GM18505 (cell line): ENCODE measurements around the gene GSTO2.

ENCODE experiments used
- ATAC-seq: cut with Tn5 transposase; IDR thresholded peaks from one replicate; pipeline ENCODE4 v1.9.1; 2021; ENCODE audit not compliant: unreplicated experiment
- POLR2A ChIP-seq: IDR thresholded peaks from 4 replicates; pipeline ENCODE4 v1.6.1; 2011; ENCODE audit warnings: borderline replicate concordance; ENCODE audit not compliant: insufficient read depth, insufficient read length; ENCODE audit errors: extremely low read depth

Gene GSTO2

DNA sequence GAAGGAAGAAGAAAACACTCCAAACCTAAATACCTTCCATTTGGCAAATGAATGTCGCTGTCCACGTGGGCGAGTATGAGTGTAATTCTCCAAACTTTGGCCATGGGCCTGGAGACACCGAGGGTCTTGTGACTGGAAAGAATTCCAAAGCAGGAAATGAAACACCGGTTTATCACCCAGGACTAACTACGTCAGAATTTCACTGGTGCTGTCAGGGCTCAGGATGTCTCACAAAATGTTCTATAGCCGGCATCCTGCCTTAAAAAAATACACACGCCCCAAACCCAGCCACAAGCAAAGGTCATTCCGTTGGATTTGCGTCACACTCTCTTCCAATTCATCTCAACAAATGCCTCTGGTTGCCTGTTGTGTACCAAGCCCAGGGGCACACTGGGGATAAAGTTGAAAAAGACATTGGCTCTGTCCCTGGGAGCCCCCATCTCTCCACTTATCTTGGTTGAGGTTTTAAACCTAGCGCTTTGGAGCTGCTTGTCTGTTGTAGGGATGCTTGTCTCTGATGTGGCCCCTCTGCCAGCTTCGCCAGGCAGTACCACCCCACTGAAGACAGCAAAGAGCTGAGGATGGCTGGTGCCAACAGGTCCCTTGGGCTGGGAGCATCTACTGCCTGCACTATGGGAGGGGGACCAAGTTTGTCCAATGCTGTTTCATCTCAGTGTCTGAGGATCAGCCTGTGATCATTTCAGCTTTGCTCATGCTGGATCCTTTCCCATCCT is 31.2 kb downstream of the GSTO2 start:
- no peak for TF ChIP-seq POLR2A

DNA sequence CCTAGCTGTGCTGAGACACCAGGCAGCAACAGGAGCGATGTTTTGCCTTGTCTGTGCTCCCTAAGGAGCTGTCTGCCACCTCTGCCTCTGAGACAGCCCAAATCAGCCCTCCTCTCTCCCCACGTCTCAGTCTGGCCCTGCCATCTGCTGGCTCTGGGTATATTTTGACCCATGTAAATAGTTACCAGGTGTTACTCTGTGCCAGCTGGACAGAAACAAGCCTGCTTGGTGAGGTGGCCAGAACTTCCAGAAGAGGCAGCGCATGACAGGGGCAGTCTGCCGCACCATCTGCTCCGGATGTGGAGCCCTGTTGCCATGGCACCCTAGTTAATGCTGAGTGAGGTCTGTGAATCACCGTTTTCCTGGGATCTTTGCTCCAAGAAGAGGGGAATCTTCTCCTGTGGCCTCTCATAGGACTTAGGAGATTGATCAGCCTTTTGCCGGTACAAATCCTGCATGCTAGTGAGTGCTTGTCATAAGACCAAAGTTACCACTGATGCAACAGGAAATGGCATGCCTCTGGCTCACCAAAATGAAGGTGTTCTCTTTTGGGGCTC is 31.8 kb downstream of the GSTO2 start:
- ATAC-seq, result no peak
- no peak for TF ChIP-seq POLR2A

More for the DNA sequence above, 31.2 kb downstream of the GSTO2 start:
- ATAC-seq, result no peak

DNA sequence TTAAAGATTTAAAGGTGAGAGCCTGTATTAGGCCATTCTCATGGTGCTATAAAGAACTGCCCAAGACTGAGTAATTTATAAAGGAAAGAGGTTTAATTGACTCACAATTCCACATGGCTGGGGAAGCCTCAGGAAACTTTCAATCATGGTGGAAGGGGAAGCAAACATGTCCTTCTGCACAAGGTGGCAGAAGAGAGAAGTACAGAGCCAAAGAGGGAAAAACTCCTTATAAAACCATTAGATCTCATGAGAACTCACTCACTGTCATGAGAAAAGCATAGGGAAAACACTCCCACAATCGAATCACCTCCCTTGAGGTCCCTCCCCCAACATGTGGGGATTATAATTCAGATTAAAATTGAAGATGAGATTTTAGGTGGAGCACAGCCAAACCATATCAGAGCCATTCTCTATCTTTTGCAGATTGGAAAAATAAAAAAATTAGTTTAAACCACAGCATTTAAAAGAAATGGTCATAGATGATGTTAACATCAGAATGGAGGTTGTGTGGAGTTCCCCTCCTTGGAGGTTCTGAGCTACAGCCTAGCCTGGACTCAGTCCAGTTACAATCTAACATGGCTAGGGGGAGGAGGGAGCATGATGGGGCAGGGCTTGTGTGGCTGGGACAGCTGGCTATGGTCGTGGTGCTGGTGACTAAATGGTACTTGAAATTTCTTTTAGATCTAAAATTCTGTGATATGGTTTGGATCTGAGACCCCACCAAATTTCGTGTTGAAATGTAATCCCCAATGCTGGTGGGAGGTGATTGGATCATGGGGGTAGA is 33.1 kb downstream of the GSTO2 start:
- TF ChIP-seq POLR2A, result no peak
- no peak for ATAC-seq

DNA sequence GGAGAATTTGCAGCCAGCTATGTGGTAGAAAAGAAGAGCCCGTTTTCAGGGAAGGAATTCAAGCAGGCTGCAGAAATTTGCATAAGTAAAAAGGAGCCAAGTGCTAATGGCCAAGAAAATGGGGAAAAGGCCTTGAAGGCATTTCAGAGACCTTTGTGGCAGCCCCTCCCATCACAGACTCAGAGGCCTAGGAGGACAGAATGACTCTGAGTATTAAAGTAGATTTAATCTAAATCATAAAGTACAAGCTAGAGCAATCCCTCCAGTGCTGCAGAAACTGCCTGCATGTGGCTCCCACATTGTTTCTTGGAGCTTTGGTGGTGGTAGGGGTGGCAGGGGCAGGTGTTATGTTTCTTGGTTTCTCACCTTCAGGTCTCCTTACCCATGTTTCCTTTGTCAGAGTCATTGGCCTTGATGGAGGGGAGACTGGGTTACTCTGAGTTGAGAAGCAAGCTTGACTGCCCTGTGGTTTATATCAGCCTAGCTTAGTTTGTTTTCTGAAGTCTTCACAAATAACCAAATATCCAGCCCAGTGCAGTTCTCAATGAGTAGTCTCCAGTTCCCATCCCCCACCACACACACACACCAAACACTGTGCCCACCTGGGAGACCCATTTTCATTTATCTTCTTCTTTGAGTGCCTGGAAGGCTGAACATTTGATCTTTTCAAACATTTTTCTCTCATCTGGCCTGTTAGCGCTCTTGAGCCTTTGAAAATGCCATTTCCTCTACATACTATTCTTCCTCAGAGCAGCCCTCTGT is 34.8 kb downstream of the GSTO2 start:
- no peak for ATAC-seq
- TF ChIP-seq POLR2A, result no peak

DNA sequence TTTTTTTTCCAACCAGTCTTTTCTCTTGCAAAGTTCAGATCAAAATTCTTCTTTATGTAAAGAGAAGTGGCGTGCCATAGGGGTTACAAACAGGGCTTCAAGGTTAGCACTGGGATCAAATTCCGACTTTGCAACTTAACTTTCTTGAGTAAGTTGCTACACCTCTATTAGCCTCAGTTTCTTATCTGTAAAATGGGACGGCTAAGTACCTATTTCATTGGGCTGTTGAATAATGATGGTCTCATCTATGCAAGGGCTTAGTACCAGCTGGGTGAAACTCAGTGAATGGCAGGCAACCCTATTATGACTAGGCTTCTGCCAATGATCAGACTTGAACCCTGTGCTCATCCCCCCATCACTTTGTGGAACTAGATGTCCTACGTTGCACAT is 35.4 kb downstream of the GSTO2 start:
- ATAC-seq, result no peak
- TF ChIP-seq POLR2A, result no peak

DNA sequence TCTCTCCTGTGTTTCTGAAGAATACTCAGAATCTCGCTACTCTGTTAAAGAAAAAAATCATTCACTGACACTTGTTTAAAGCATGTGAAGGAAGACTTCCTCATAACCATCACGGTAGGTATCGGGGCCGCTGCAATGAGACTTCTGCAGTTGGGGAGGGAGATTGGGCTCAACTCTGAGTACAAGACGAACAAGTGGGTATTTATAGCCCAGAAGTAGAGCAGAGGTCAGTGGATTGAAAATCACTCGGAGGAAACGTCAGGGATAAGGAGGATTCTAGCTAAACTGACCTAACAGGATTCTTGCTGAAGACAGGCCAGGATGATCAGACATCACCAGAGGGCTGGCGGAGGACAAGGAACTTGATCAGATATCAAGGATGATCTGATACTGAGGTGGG is 35.9 kb downstream of the GSTO2 start:
- TF ChIP-seq POLR2A, result no peak

DNA sequence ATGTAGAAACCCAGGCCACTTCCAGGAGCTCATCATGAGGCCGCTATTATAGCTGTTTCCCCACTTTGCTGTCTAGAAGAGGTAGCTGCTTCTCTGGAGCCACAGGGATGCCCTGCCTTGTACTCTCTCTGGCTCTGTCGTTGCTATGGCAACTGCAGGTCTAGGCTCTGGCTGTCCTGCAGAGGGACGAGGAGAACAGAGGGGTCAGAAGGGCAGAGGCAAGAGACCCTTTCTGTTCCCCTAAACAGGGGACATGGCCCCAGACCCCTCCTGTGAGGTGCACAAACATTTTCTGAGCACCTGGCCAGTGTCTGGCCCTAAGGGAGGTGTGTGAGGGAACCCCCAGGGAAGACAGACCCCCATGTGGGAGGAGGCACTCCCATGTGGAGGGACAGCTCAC is 37.9 kb downstream of the GSTO2 start:
- no peak for TF ChIP-seq POLR2A
- no peak for ATAC-seq

More for the DNA sequence above, 35.9 kb downstream of the GSTO2 start:
- no peak for ATAC-seq

DNA sequence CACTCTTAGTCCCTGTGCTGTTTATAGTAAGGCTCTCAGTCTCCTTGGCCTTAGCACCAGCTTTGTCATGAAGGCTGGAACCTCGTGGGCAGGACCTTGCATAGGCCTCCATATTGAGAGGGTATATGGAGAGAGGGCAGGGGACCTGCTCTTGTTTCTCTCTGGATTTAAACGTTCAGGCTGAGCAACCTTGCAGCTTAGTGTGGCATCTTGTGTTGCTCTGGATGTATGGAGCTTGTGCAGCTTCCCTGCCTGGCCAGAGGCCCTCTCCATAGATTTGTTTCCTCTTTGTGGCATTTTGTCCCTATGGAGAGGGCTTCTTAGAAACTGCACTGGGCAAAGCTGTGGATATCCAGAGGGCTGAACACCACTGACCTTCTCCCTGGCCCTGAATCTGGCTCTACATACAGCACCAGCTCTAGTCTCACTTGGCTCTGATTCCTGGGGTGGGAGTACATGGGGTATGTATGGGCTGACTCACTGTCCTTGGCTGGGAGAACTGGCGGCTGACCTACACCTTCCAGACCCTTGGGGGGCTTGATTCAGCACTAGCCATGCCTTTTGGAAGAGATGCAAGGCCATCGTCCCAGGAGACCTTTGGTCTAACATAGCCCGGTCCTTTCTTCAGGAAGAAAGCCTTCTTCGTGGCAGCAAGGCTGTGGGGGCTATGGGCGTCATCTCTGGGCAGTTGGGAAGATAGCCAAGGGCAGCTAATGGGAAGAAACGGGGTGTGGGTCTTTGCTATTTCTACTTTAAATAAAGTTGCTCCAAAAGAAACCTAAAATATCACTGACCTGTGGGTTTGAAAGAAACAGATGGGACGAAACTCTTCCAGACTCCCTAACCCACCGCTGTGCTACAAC is 38.8 kb downstream of the GSTO2 start:
- TF ChIP-seq POLR2A, result no peak
- no peak for ATAC-seq

DNA sequence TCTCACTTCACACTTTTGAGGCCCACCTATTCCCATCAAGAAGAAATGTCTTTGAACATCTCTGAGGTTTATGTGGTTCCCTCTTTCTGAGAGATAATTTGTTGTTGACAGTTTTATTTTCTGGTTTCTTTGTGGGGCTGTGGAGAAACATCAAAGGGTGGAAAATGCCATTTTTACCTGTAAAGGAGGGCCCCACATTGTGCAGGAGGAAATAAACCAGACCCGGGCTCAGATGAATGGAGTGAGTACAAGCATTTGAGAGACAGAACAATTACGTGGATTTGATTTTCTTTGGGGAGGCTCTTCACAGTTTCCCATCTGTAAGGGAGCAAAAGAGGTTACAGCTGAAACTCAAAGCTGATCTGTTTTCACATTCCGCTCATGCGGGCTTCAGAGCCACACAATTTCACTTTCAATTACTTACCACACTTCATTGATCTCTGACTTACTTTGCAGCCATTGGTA is 39.5 kb downstream of the GSTO2 start:
- TF ChIP-seq POLR2A, result no peak
- peak; percentile 79 for ATAC-seq

DNA sequence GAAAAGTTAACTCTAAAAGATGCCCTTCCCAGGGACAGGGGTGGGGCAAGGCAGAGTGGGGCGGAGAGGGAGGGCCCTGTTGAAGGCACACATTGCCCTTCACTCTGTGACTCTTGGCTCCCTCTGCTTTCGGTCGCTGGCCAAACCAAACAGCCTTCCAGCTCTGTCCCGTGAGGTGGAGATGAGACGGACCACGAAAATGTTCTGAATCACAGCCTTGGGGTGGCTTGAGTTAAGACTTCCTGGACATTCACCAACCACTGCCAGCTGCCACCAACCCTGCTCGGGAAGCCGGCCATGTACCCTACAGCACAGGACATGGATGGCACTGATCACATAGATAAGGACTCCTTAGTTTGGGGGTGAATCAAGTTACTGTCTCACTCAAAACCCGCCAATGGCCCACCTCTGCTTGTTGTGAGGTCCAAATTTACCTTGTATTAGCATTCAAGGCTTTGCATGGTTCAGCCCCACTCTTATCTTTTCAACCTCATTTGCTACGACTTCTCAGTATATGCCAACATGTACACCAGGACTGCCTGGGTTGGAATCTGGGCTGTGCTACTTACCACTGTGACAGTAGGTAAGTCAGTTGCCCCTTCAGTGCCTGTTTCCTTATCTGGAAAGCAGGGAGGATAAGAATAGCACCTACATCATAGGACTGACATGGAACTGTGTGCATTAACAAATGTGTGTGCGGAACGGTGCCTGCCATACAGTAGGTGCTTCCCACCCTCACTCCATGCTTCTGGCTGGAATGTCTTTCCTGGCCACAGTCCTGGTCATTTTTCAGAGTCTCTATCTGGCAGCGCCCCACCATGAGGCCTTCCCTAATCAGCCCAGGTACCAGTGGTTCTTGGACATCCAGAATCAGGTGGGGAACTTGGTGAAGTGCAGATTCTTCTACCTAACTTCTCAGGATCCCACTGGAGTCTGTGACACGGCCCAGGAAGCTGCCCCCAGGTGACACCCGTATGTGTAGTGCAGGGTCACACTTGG is 41.3 kb downstream of the GSTO2 start:
- TF ChIP-seq POLR2A, result no peak
- no peak for ATAC-seq

DNA sequence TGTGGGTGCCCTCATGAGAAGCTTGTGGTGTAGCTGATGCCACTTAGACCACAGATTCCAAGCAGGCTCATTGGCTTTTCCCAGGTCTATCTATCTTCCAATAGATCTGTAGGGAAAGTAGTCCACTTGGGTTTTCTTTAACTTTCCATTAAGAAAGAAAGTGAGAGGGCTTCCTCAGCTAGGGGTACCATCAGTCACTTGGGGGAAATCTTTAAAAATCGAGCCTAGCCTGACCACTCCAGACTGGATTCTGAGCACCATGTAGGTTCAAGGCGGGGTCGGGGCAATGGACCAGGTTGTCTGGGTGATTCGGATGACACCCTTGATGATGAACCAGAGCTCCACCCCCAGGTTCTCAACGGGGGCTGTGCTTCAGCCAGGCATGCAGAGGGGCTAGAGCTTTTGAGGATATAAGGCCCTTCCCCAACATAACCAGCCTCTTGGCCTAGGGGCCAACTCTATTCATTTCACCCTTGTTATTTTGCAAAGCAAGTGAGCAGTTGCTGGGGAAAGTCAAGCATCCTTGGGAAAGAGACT is 42.3 kb downstream of the GSTO2 start:
- TF ChIP-seq POLR2A, result no peak
- no peak for ATAC-seq
